ENCODE data around the gene REV3L. TPM values are rescaled to one million over a fixed set of nuclear protein-coding genes. Genes with fewer than 3 reads are reported as not detected.

Gene REV3L
- total RNA-seq, 1 experiment from 2014 or later: 25.3 TPM

GRCh38 chr6:111280445-111280955 is 202.5 kb downstream of the REV3L start:
- no peak for ATAC-seq

GRCh38 chr6:111278731-111279130 is 204.3 kb downstream of the REV3L start:
- no peak overlapping the region for H3K9ac ChIP-seq (ENCODE audit: low read length)
- intact Hi-C loops (cut with micrococcal nuclease): no loop called here
- H3K27ac ChIP-seq (ENCODE audit: low read length): no peak overlapping the region
- ChIA-PET POLR2A (ENCODE audit: unreplicated experiment) (no interaction called here), CTCF (no interaction called here)
- H4K20me1 ChIP-seq (ENCODE audit: low read length): no peaks in the 10 kb centered on the region
- no peaks in the 10 kb centered on the region for H3K79me2 ChIP-seq (ENCODE audit: low read length)
- DNase-seq (no peak), ATAC-seq (no peak)
- H3F3A ChIP-seq (ENCODE audit: low read length, unreplicated experiment): no peaks in the 10 kb centered on the region
- no TSS peak for BruUV-seq (replicated peaks)
- no peak overlapping the region for H3K4me2 ChIP-seq (ENCODE audit: low read length)
- no peak overlapping the region for H2AFZ ChIP-seq (ENCODE audit: low read length)
- H3K4me3 ChIP-seq (ENCODE audit: low read length): no peak overlapping the region
- peaks cover 33% of the 10 kb centered on the region for H3K36me3 ChIP-seq (ENCODE audit: low read depth, low read length)
- H3K4me1 ChIP-seq (ENCODE audit: insufficient read depth, low read length): no peaks in the 10 kb centered on the region
- H3K9me3 ChIP-seq (ENCODE audit: low read length): no peaks in the 10 kb centered on the region
- H3K9me2 ChIP-seq (replicated peaks; ENCODE audit: low read length): no peaks in the 10 kb centered on the region
- TF ChIP-seq, protein P1, sequence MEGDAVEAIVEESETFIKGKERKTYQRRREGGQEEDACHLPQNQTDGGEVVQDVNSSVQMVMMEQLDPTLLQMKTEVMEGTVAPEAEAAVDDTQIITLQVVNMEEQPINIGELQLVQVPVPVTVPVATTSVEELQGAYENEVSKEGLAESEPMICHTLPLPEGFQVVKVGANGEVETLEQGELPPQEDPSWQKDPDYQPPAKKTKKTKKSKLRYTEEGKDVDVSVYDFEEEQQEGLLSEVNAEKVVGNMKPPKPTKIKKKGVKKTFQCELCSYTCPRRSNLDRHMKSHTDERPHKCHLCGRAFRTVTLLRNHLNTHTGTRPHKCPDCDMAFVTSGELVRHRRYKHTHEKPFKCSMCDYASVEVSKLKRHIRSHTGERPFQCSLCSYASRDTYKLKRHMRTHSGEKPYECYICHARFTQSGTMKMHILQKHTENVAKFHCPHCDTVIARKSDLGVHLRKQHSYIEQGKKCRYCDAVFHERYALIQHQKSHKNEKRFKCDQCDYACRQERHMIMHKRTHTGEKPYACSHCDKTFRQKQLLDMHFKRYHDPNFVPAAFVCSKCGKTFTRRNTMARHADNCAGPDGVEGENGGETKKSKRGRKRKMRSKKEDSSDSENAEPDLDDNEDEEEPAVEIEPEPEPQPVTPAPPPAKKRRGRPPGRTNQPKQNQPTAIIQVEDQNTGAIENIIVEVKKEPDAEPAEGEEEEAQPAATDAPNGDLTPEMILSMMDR (conservative IDR thresholded peaks at IDR 0.05; ENCODE audit: low read depth, low read length): no peak
- TF ChIP-seq EZH2phosphoT487 (IDR thresholded peaks at IDR 0.05; ENCODE audit: borderline replicate concordance, low read length): no peak
- no peak for TF ChIP-seq EZH2 (IDR thresholded peaks at IDR 0.05; ENCODE audit: low read length, unreplicated experiment)
- H3K27me3 ChIP-seq (ENCODE audit: low read length): no peaks in the 10 kb centered on the region

More at GRCh38 chr6:111280445-111280955, 202.5 kb downstream of the REV3L start:
- Histone ChIP-seq H3K4me3 (ENCODE audit: low read length) (no peak overlapping the region), H3F3A (ENCODE audit: low read length, unreplicated experiment) (no peaks in the 10 kb centered on the region), H2AFZ (ENCODE audit: low read length) (no peak overlapping the region), H3K27me3 (ENCODE audit: low read length) (no peaks in the 10 kb centered on the region), H4K20me1 (ENCODE audit: low read length) (no peaks in the 10 kb centered on the region), H3K4me1 (ENCODE audit: insufficient read depth, low read length) (no peaks in the 10 kb centered on the region), H3K9me2 (replicated peaks; ENCODE audit: low read length) (no peaks in the 10 kb centered on the region), H3K9ac (ENCODE audit: low read length) (no peak overlapping the region), H3K9me3 (ENCODE audit: low read length) (no peaks in the 10 kb centered on the region), H3K36me3 (ENCODE audit: low read depth, low read length) (peaks cover 22% of the 10 kb centered on the region), H3K27ac (ENCODE audit: low read length) (no peak overlapping the region), H3K4me2 (ENCODE audit: low read length) (no peak overlapping the region), H3K79me2 (ENCODE audit: low read length) (no peaks in the 10 kb centered on the region)
- intact Hi-C loops (cut with micrococcal nuclease): no loop called here
- ChIA-PET POLR2A (ENCODE audit: unreplicated experiment) (no interaction called here), CTCF (no interaction called here)
- no peak for TF ChIP-seq EZH2phosphoT487 (IDR thresholded peaks at IDR 0.05; ENCODE audit: borderline replicate concordance, low read length)
- TF ChIP-seq, protein P1 (conservative IDR thresholded peaks at IDR 0.05; ENCODE audit: low read depth, low read length): no peak
- TF ChIP-seq EZH2 (IDR thresholded peaks at IDR 0.05; ENCODE audit: low read length, unreplicated experiment): no peak
- no peak for DNase-seq
- BruUV-seq (replicated peaks): no TSS peak

DNA sequence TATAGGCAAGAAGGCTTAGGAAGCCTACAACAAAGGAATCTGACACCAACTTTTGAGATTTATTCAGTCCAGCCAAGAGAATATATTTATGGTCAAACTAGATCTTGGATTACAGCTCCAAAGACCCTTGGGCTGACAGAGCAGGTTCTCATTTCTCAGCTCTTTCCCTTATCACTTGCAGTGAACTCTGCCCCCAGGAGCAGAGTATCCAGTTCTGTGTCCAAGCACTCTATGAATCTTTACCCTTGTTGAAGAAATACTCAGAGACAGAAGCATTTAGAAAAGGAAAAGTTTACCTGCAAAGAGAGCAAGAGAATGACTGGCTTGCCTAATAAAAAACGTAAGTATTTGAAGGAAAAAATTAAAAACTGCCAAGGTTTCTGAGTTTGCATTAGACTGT is 205.2 kb downstream of the REV3L start:
- ChIA-PET POLR2A (ENCODE audit: unreplicated experiment) (no interaction called here), CTCF (no interaction called here)
- BruUV-seq (replicated peaks): no TSS peak
- intact Hi-C loops (cut with micrococcal nuclease): no loop called here
- no peaks in the 10 kb centered on the region for H3K27me3 ChIP-seq (ENCODE audit: low read length)
- TF ChIP-seq, protein P1 (conservative IDR thresholded peaks at IDR 0.05; ENCODE audit: low read depth, low read length): no peak
- TF ChIP-seq EZH2phosphoT487 (IDR thresholded peaks at IDR 0.05; ENCODE audit: borderline replicate concordance, low read length) (no peak), EZH2 (IDR thresholded peaks at IDR 0.05; ENCODE audit: low read length, unreplicated experiment) (no peak)
- H3K4me2 ChIP-seq (ENCODE audit: low read length): no peak overlapping the region
- no peaks in the 10 kb centered on the region for H3F3A ChIP-seq (ENCODE audit: low read length, unreplicated experiment)
- no peaks in the 10 kb centered on the region for H4K20me1 ChIP-seq (ENCODE audit: low read length)
- no peaks in the 10 kb centered on the region for H3K79me2 ChIP-seq (ENCODE audit: low read length)
- H3K36me3 ChIP-seq (ENCODE audit: low read depth, low read length): peaks cover 36% of the 10 kb centered on the region
- no peak overlapping the region for H3K9ac ChIP-seq (ENCODE audit: low read length)
- H3K9me3 ChIP-seq (ENCODE audit: low read length): no peaks in the 10 kb centered on the region
- H3K9me2 ChIP-seq (replicated peaks; ENCODE audit: low read length): no peaks in the 10 kb centered on the region
- DNase-seq (no peak), ATAC-seq (no peak)
- no peak overlapping the region for H3K4me3 ChIP-seq (ENCODE audit: low read length)
- no peak overlapping the region for H2AFZ ChIP-seq (ENCODE audit: low read length)
- no peaks in the 10 kb centered on the region for H3K4me1 ChIP-seq (ENCODE audit: insufficient read depth, low read length)
- no peak overlapping the region for H3K27ac ChIP-seq (ENCODE audit: low read length)

Data from PC-3 (cell line).